Mesodermal cell (in vitro differentiated cells): Measurements from ENCODE around the gene PRUNE2.

ENCODE experiments used
- H3K27ac ChIP-seq: 2 replicates; pipeline ENCODE4 v1.7.0; 2013; ENCODE audit warnings: mild to moderate bottlenecking, low read depth, low read length, moderate library complexity; ENCODE audit not compliant: severe bottlenecking
- H3K36me3 ChIP-seq: 2 replicates; pipeline ENCODE4 v1.7.1; 2013; ENCODE audit warnings: mild to moderate bottlenecking, low read length, moderate library complexity; ENCODE audit not compliant: control insufficient read depth, insufficient read depth
- H3K4me1 ChIP-seq: one replicate; pipeline ENCODE4 v1.7.1; 2013; ENCODE audit warnings: mild to moderate bottlenecking, low read length; ENCODE audit not compliant: insufficient read depth, control insufficient read depth, poor library complexity, severe bottlenecking
- H3K4me3 ChIP-seq: 2 replicates; pipeline ENCODE4 v1.7.0; 2013; ENCODE audit warnings: low read length, control low read depth, mild to moderate bottlenecking; ENCODE audit not compliant: insufficient read depth, poor library complexity, severe bottlenecking; ENCODE audit errors: extremely low read depth
- H3K9me3 ChIP-seq: 2 replicates; pipeline ENCODE4 v1.7.1; 2013; ENCODE audit warnings: mild to moderate bottlenecking, low read length, moderate library complexity; ENCODE audit not compliant: control insufficient read depth
- WGBS, 2 experiments: methylation state at CpG; one replicate each; pipeline ENCODE4 v1.1.5; 2013; ENCODE audit warnings: missing lambda C conversion rate in 2 of 2; ENCODE audit not compliant: insufficient coverage in 2 of 2; 5-methylcytosine and 5-hydroxymethylcytosine counted together

The PRUNE2 gene

DNA sequence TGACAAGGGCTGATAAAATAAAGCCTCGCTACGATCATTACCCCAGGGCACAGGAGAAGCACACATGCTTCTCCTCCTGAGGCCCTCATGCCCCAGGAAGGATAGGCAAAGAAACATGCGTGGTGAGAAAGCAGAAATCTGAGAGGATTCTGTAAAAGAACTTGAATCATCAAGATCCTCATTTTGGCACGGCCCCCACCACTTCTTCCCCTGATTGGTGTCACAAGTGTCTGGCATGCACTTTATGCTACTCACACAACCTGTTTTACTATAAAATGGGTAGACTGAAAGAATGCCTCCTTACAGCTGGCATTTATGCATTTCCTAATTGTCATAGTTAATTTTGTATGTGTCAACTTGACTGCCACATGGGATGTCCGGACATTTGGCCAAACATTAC is 109.6 kb downstream of the PRUNE2 start:
- Histone ChIP-seq H3K4me3 (no peak overlapping the region), H3K36me3 (no peaks in the 10 kb centered on the region), H3K4me1 (no peaks in the 10 kb centered on the region), H3K9me3 (no peaks in the 10 kb centered on the region), H3K27ac (no peak overlapping the region)
- WGBS, 2 experiments: 93% methylated on average over 3 to 5 of the region's 5 CpGs

DNA sequence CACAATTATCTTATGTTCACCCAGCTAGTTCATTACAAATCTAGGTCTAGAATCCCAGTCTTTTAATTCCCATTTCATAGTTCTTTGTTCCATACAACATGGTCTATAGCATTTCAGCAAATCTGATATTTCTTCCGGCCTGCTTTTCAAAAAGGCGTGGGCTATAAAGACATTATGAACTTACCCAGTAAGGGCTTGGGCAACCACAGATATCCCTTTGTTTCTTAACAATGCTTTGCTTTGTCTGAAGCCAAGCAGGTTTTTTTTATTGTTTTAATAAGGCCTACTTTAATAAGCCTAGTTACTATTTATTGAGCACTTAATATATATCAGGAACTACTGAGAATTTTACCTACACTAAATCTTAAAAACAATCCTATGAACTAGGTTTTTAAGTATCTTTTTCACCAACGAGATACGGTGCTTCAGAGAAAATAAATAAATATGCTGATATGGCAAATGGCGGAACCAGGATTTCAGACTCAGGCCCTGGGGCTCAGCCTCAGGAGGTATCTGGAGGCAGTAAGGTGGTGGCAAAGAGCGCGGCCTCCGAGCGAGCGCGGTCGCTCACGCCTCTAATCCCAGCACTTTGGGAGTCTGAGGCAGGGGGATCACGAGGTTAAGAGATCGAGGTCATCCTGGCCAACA is 112.0 kb downstream of the PRUNE2 start:
- H3K4me1 ChIP-seq: no peaks in the 10 kb centered on the region
- H3K27ac ChIP-seq: no peak overlapping the region
- 85 to 89% methylated on average over 11 to 13 of the region's 15 CpGs for WGBS, 2 experiments
- H3K4me3 ChIP-seq: no peak overlapping the region
- no peaks in the 10 kb centered on the region for H3K9me3 ChIP-seq
- no peaks in the 10 kb centered on the region for H3K36me3 ChIP-seq

DNA sequence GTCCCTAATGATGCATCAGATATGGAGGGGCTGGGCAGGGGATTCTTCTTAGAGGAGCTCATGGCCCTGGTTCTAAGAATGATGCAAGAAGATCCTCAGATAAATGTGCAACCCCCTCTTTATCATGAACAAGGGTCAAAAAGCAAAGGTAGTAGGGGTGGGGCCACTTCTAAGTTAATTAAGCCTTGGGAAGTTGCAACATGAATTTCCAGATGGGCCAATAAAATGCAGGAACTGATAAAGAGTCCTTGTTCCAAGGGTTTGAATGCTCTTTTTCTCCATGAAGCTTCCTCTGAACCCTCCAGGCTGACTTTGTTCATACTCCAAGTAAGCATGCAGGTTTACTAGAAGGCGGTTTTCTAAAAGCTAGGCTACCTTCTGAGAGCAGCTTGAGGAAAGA is 116.1 kb downstream of the PRUNE2 start:
- H3K4me1 ChIP-seq: no peaks in the 10 kb centered on the region
- H3K27ac ChIP-seq: no peak overlapping the region
- 88% methylated on average over 1 of the region's 1 CpG; no CpG with 5 or more reads in 1 of the 2 experiments for WGBS, 2 experiments
- H3K9me3 ChIP-seq: no peaks in the 10 kb centered on the region
- no peak overlapping the region for H3K4me3 ChIP-seq
- no peaks in the 10 kb centered on the region for H3K36me3 ChIP-seq

DNA sequence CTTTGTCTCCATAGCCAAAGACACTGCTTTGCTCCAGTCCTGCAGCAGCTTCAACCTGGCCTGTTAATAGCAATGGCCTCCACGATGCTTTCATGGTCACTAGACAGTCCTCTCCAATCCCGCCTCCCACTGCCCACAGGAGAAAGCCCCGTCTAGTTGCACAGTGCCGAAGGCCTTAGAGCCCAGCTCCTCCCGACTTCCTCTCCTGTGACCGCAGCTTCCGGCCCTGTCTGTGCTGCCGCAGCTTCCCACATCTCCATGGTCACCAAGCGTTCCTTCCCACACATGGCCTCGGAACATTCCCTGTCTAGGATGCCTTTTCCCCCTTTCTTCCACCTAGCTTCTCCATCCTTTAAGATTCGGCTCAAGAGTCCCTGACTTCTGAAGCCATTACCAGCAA is 118.2 kb downstream of the PRUNE2 start:
- Histone ChIP-seq H3K27ac (no peak overlapping the region), H3K36me3 (no peaks in the 10 kb centered on the region), H3K4me3 (no peak overlapping the region), H3K9me3 (no peaks in the 10 kb centered on the region), H3K4me1 (no peaks in the 10 kb centered on the region)
- 93 to 96% methylated on average over 9 to 11 of the region's 11 CpGs for WGBS, 2 experiments

DNA sequence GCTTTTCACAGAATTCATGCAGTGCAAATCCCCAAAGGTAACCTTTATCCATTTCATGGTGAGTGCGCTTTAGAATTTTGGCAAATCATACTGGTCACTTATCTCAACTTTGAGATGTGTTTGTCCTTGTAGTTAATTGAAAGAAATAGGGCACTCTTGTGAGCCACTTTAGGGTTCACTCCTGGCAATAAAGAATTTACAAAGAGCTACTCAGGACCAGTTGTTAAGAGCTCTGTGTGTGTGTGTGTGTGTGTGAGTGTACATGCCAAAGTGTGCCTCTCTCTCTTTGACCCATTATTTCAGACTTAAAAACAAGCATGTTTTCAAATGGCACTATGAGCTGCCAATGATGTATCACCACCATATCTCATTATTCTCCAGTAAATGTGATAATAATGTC is 120.4 kb downstream of the PRUNE2 start:
- Histone ChIP-seq H3K27ac (no peak overlapping the region), H3K4me3 (no peak overlapping the region), H3K9me3 (no peaks in the 10 kb centered on the region), H3K36me3 (no peaks in the 10 kb centered on the region), H3K4me1 (no peaks in the 10 kb centered on the region)
- no CpG with 5 or more reads among the region's 1 CpG for WGBS, 2 experiments

DNA sequence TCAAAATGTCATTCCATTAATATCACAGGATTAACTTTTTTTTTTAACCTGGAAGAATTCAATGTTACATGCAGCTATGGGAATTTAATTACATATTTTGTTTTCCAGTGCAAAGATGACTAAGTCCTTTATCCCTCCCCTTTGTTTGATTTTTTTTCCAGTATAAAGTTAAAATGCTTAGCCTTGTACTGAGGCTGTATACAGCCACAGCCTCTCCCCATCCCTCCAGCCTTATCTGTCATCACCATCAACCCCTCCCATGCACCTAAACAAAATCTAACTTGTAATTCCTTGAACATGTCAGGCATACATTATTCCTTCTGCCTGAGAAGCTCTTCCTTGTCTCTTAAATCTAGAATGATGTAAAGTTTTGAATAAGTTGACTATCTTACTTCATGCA is 121.0 kb downstream of the PRUNE2 start:
- Histone ChIP-seq H3K4me1 (no peaks in the 10 kb centered on the region), H3K36me3 (no peaks in the 10 kb centered on the region), H3K9me3 (no peaks in the 10 kb centered on the region), H3K4me3 (no peak overlapping the region), H3K27ac (no peak overlapping the region)

DNA sequence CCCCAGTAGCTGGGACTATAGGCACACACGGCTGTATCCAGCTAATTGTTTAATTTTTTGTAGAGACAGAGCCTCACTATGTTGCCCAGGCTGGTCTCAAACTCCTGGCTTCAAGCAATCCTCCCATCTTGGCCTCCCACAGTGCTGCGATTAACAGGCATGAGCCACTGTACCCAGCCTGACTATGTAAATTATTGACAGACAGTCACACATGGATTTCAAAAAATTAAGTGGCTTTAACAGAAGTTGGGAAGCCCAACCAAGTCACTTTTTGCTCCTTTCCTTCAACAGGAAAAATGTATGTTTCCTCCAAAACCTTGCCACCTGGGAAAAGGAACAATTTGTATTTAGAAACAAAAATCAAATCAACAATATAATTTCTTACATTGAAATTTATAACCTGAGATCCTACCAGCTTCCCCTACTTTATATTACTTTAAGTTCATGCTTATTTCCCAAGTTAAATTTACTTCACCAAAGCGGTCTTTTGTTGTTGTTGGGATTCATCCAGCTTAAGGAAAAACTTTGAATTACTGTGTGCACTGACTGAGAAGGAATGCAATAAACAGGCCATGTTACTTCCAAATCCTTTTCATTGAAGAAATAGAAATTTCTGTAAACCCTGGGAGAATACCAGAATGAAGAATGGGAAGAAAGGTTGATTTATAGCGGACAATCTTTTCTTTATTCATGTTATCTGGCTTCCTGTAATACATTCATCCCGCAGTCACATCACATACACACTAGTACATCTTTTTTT is 133.0 kb downstream of the PRUNE2 start:
- 60 to 100% methylated on average over 1 of the region's 5 CpGs for WGBS, 2 experiments
- no peaks in the 10 kb centered on the region for H3K36me3 ChIP-seq
- no peaks in the 10 kb centered on the region for H3K4me1 ChIP-seq
- H3K4me3 ChIP-seq: no peak overlapping the region
- H3K9me3 ChIP-seq: no peaks in the 10 kb centered on the region
- H3K27ac ChIP-seq: no peak overlapping the region

DNA sequence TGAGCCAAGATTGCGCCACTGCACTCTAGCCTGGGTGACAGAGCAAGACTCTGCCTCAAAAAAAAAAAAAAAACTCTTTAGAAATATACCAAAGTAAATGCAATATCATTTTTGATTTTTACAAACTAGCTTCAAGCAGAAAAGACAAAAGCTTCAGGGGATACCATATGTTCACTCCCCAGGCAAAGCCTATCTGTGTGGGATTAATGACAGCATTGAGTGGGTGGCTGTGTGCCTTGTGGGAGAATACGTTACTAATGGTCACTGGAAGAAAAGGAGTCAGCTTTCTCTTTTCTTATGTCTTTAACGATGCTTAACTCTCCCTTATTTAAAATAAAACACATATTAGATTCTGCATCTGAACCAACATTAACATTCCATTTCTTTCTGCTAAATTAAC is 139.8 kb downstream of the PRUNE2 start:
- no peaks in the 10 kb centered on the region for H3K9me3 ChIP-seq
- no peaks in the 10 kb centered on the region for H3K36me3 ChIP-seq
- H3K4me1 ChIP-seq: no peaks in the 10 kb centered on the region
- H3K27ac ChIP-seq: no peak overlapping the region
- no peak overlapping the region for H3K4me3 ChIP-seq
- WGBS, 2 experiments: 88 to 100% methylated on average over 1 of the region's 3 CpGs

DNA sequence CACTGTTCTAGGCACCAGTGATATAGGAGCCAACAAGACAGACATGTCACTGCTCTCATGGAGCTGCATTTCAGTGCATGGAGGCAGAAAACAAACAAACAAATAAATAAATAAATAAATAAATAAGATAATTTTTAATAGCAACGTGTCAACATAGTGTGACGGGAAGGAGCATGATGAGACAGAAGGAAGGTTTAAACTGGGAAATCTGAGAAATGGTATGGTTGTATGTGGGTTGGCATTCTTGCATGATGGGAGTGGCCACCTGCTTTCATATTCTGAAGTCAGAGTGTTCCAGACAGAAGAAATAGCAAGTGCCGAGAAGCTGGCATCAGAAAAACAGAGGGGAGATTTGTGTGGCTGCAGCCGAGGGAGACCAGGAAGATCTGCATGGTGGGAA is 141.8 kb downstream of the PRUNE2 start, which contains the start of gene PCA3:
Gene PCA3 (plus strand): TSS at position 301 of the 400 bp plus-strand sequence.
- H3K36me3 ChIP-seq: no peaks in the 10 kb centered on the region
- no peak within 1 kb of the TSS for H3K4me3 ChIP-seq
- H3K9me3 ChIP-seq: no peaks in the 10 kb centered on the region
- no peaks in the 10 kb centered on the region for H3K4me1 ChIP-seq
- H3K27ac ChIP-seq: no peak within 1 kb of the TSS
- 92 to 93% methylated on average over 3 of the region's 4 CpGs for WGBS, 2 experiments

DNA sequence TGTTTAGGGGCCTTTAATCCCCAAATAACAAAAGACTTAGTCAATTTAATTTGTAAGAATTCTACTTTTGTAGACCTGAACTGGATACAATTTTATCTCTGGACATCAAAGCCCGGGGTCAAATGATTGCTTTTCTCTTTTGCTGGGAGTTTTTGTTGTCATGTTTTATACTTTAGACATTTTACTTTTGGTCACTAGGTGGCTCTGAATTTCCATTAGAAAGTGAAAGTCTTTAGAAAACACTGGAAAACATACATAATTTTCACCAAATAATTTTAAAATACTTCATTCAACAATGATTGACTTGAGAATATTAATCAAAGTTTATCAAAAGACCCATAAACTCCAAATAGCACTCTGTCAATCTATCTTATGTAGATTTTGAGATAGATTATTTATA is 144.5 kb downstream of the PRUNE2 start:
- Histone ChIP-seq H3K27ac (no peak overlapping the region), H3K36me3 (no peaks in the 10 kb centered on the region), H3K4me3 (no peak overlapping the region), H3K4me1 (no peaks in the 10 kb centered on the region), H3K9me3 (no peaks in the 10 kb centered on the region)
- no CpG with 5 or more reads among the region's 1 CpG for WGBS, 2 experiments

DNA sequence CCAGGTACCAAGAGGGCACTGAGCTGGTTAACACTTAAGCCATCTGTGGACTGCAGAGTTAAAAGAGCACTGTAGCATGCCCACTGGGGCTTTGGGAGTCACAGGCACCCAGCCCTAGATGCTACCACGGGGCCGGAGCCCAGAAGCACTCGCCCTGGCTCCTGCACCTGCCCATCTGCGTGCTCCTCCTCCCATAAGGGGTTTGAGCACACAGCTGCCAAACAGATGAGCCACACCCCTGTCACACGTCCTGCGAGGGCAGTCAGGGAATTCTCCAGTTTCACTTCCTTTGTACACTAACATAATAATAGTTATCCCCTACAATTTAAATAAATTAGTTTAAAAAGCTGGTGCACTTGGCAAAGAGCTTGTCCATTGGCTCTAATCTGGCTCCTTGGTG is 146.2 kb downstream of the PRUNE2 start:
- no peaks in the 10 kb centered on the region for H3K4me1 ChIP-seq
- H3K27ac ChIP-seq: no peak overlapping the region
- whole genome bisulfite sequencing, 2 experiments: 74 to 88% methylated on average over 3 to 4 of the region's 6 CpGs
- no peaks in the 10 kb centered on the region for H3K9me3 ChIP-seq
- no peaks in the 10 kb centered on the region for H3K36me3 ChIP-seq
- H3K4me3 ChIP-seq: no peak overlapping the region
